ENCODE results near the gene RCE1.

RCE1 gene

DNA sequence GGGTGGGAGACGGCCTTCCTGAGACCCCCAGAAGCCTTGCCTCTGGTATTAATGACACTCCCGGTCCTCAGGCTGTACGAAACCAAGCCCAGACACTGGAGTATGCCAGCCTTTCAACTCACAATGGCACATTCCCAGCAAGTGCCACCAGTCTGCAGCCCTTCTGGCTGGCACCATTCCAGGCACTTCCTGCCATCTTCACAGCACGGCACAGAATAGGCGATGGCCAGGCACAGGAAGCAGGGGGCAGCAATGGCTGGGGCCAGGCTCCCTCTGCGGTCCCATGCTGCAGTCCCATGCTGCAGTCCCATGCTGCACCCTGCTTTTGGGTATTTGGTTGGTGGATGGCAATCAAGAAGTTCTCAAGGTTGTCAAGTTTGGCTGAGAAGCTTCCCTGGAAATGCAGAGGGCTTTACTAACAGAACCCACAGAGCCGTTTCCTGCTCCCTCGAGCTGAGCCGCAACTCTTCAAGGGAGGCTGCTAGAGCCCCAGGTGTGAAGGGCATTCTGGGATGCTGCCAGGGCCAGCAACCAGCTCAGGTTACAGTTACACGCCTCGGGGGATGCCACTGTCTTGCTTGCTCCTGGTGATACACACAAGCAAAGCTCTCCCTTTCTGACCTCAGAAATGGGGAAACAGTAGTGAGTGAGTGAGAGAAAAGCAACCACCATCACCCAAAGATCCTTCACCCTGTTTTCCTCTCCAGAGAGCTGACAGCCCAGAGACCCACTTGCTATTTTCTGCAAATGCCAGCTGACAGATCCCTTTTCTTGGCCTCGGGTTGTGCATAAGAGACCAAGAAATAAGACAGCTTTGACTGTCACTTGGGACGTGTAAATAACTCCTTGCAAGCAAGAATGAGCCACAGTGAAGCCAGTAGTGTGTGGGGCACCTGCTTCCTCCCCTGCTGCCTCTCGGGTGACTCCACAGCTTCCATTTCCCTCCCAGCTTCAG lies 37.5 kb downstream of the RCE1 start:
- Histone ChIP-seq H2BK120ac (ENCODE audit: insufficient read depth, low read length, poor library complexity) (no peak overlapping the region), H3K79me1 (ENCODE audit: low read length) (no peaks in the 10 kb centered on the region), H3K4me3 (ENCODE audit: low read depth, low read length) (no peak overlapping the region), H3K23ac (ENCODE audit: low read length) (no peak overlapping the region), H3K14ac (ENCODE audit: low read length) (no peak overlapping the region), H3K9me3 (ENCODE audit: insufficient read depth, low read depth, low read length) (peaks cover 2% of the 10 kb centered on the region), H2AK5ac (ENCODE audit: low read length) (no peak overlapping the region), H3K4me2 (ENCODE audit: low read length) (no peak overlapping the region), H2BK5ac (ENCODE audit: low read depth, low read length, poor library complexity) (no peak overlapping the region), H3K27me3 (ENCODE audit: insufficient read depth, low read length) (no peaks in the 10 kb centered on the region), H3K79me2 (ENCODE audit: control insufficient read depth, insufficient read depth, low read length, poor library complexity) (no peaks in the 10 kb centered on the region), H2BK12ac (ENCODE audit: low read length) (no peak overlapping the region), H4K91ac (ENCODE audit: low read depth, low read length) (no peak overlapping the region), H4K12ac (ENCODE audit: low read depth, low read length) (no peak overlapping the region), H3K36me3 (ENCODE audit: control insufficient read depth in 1 of 2, insufficient read depth in 2 of 2, low read length in 2 of 2) (no peaks in the 10 kb centered on the region), H3K27ac (ENCODE audit: low read depth, low read length) (no peak overlapping the region), H3K4ac (ENCODE audit: low read depth, low read length) (no peak overlapping the region), H3K4me1 (ENCODE audit: control insufficient read depth in 1 of 2, insufficient read depth in 2 of 2, low read length in 2 of 2) (peaks cover 0 to 4% of the 10 kb centered on the region in 2 experiments), H2AFZ (ENCODE audit: insufficient read depth, low read length, poor library complexity) (no peak overlapping the region), H4K8ac (ENCODE audit: low read depth, low read length) (no peak overlapping the region), H3K18ac (ENCODE audit: low read length) (no peak overlapping the region), H3K9ac (ENCODE audit: low read length) (no peak overlapping the region)
- DNase-seq, result no peak
- WGBS (ENCODE audit: extremely low coverage, insufficient coverage, insufficient read length), result no CpG with 5 or more reads among the region's 14 CpGs

DNA sequence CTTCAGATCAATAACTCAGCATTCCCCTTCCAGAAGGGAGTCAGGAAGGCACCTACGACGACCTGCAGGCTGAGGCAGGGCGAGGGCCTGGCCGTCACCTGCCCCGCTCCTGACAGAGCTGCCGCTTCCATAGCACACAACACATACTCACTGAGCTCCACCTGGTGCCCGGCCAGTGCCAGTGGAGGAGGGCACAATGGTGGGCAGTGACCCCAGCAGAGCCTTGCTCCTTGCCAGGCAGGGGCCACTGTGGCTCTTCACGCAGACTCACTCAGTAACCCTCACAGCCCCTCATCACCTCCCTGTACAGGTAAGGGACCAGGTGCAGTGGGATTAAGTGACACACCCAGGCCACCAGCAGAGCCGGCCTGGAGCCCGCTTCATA lies 38.2 kb downstream of the RCE1 start:
- Histone ChIP-seq H3K27ac (ENCODE audit: low read depth, low read length) (no peak overlapping the region), H4K12ac (ENCODE audit: low read depth, low read length) (no peak overlapping the region), H2BK12ac (ENCODE audit: low read length) (no peak overlapping the region), H2AFZ (ENCODE audit: insufficient read depth, low read length, poor library complexity) (no peak overlapping the region), H3K14ac (ENCODE audit: low read length) (no peak overlapping the region), H3K18ac (ENCODE audit: low read length) (no peak overlapping the region), H3K27me3 (ENCODE audit: insufficient read depth, low read length) (no peaks in the 10 kb centered on the region), H3K4me2 (ENCODE audit: low read length) (no peak overlapping the region), H3K79me1 (ENCODE audit: low read length) (no peaks in the 10 kb centered on the region), H3K36me3 (ENCODE audit: control insufficient read depth in 1 of 2, insufficient read depth in 2 of 2, low read length in 2 of 2) (no peaks in the 10 kb centered on the region), H2BK120ac (ENCODE audit: insufficient read depth, low read length, poor library complexity) (no peak overlapping the region), H4K91ac (ENCODE audit: low read depth, low read length) (no peak overlapping the region), H2BK5ac (ENCODE audit: low read depth, low read length, poor library complexity) (no peak overlapping the region), H2AK5ac (ENCODE audit: low read length) (no peak overlapping the region), H3K4ac (ENCODE audit: low read depth, low read length) (no peak overlapping the region), H3K79me2 (ENCODE audit: control insufficient read depth, insufficient read depth, low read length, poor library complexity) (no peaks in the 10 kb centered on the region), H3K9ac (ENCODE audit: low read length) (no peak overlapping the region), H3K4me3 (ENCODE audit: low read depth, low read length) (no peak overlapping the region), H3K4me1 (ENCODE audit: control insufficient read depth in 1 of 2, insufficient read depth in 2 of 2, low read length in 2 of 2) (peaks cover 0 to 3% of the 10 kb centered on the region in 2 experiments), H3K23ac (ENCODE audit: low read length) (no peak overlapping the region), H3K9me3 (ENCODE audit: insufficient read depth, low read depth, low read length) (peaks cover 2% of the 10 kb centered on the region), H4K8ac (ENCODE audit: low read depth, low read length) (no peak overlapping the region)
- no peak for DNase-seq
- WGBS (ENCODE audit: extremely low coverage, insufficient coverage, insufficient read length), result no CpG with 5 or more reads among the region's 10 CpGs

DNA sequence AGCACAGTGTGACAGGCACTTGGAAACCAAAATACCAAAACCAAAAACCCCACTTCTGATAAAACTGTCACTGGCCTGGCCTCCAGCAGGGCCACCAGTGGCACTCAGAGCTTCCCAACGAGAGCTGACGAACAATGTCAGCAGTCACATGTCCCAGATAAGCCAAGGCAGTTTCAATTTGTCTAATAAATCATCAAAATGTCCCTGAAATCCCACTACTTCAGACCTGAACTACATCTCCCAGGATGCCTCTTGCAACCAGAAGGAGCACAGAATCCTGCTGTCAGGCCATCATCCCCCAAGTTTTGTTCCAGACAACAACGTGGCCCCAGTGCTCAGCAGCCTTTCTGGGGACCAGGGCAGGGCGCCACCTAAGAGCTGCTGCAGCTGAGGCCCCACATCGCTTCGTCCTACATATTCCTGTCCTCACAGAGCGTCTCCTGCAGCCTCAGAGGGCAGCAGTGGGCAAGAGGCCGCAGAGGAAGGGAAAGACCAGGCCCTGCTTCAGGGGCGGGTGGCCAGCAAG lies 38.7 kb downstream of the RCE1 start:
- Histone ChIP-seq H3K36me3 (ENCODE audit: control insufficient read depth in 1 of 2, insufficient read depth in 2 of 2, low read length in 2 of 2) (no peaks in the 10 kb centered on the region), H3K9ac (ENCODE audit: low read length) (no peak overlapping the region), H3K4me2 (ENCODE audit: low read length) (no peak overlapping the region), H4K12ac (ENCODE audit: low read depth, low read length) (no peak overlapping the region), H2BK12ac (ENCODE audit: low read length) (no peak overlapping the region), H3K79me1 (ENCODE audit: low read length) (no peaks in the 10 kb centered on the region), H3K4me1 (ENCODE audit: control insufficient read depth in 1 of 2, insufficient read depth in 2 of 2, low read length in 2 of 2) (no peaks in the 10 kb centered on the region), H2AFZ (ENCODE audit: insufficient read depth, low read length, poor library complexity) (no peak overlapping the region), H3K9me3 (ENCODE audit: insufficient read depth, low read depth, low read length) (peaks cover 2% of the 10 kb centered on the region), H3K27me3 (ENCODE audit: insufficient read depth, low read length) (no peaks in the 10 kb centered on the region), H3K14ac (ENCODE audit: low read length) (no peak overlapping the region), H2BK5ac (ENCODE audit: low read depth, low read length, poor library complexity) (no peak overlapping the region), H2AK5ac (ENCODE audit: low read length) (no peak overlapping the region), H3K4ac (ENCODE audit: low read depth, low read length) (no peak overlapping the region), H3K18ac (ENCODE audit: low read length) (no peak overlapping the region), H3K23ac (ENCODE audit: low read length) (no peak overlapping the region), H2BK120ac (ENCODE audit: insufficient read depth, low read length, poor library complexity) (no peak overlapping the region), H3K4me3 (ENCODE audit: low read depth, low read length) (no peak overlapping the region), H4K91ac (ENCODE audit: low read depth, low read length) (no peak overlapping the region), H3K79me2 (ENCODE audit: control insufficient read depth, insufficient read depth, low read length, poor library complexity) (no peaks in the 10 kb centered on the region), H3K27ac (ENCODE audit: low read depth, low read length) (no peak overlapping the region), H4K8ac (ENCODE audit: low read depth, low read length) (no peak overlapping the region)
- no peak for DNase-seq
- WGBS (ENCODE audit: extremely low coverage, insufficient coverage, insufficient read length), result no CpG with 5 or more reads among the region's 9 CpGs

- no peak overlapping the region for H4K91ac ChIP-seq (ENCODE audit: low read depth, low read length)
- H3K4ac ChIP-seq (ENCODE audit: low read depth, low read length), result no peak overlapping the region
- H3K14ac ChIP-seq (ENCODE audit: low read length), result no peak overlapping the region
- H3K36me3 ChIP-seq (ENCODE audit: control insufficient read depth in 1 of 2, insufficient read depth in 2 of 2, low read length in 2 of 2), result no peaks in the 10 kb centered on the region
- H3K9me3 ChIP-seq (ENCODE audit: insufficient read depth, low read depth, low read length), result peaks cover 2% of the 10 kb centered on the region
- H3K27ac ChIP-seq (ENCODE audit: low read depth, low read length), result no peak overlapping the region
- no peak for DNase-seq
- no peaks in the 10 kb centered on the region for H3K4me1 ChIP-seq (ENCODE audit: control insufficient read depth in 1 of 2, insufficient read depth in 2 of 2, low read length in 2 of 2)
- no peaks in the 10 kb centered on the region for H3K27me3 ChIP-seq (ENCODE audit: insufficient read depth, low read length)
- H3K4me3 ChIP-seq (ENCODE audit: low read depth, low read length), result no peak overlapping the region
- H2AK5ac ChIP-seq (ENCODE audit: low read length), result no peak overlapping the region
- no peak overlapping the region for H3K4me2 ChIP-seq (ENCODE audit: low read length)
- H2AFZ ChIP-seq (ENCODE audit: insufficient read depth, low read length, poor library complexity), result no peak overlapping the region
- H3K79me1 ChIP-seq (ENCODE audit: low read length), result no peaks in the 10 kb centered on the region
- H3K9ac ChIP-seq (ENCODE audit: low read length), result no peak overlapping the region
- H4K8ac ChIP-seq (ENCODE audit: low read depth, low read length), result no peak overlapping the region
- H3K79me2 ChIP-seq (ENCODE audit: control insufficient read depth, insufficient read depth, low read length, poor library complexity), result no peaks in the 10 kb centered on the region
- no peak overlapping the region for H2BK12ac ChIP-seq (ENCODE audit: low read length)
- no peak overlapping the region for H3K18ac ChIP-seq (ENCODE audit: low read length)
- no peak overlapping the region for H2BK120ac ChIP-seq (ENCODE audit: insufficient read depth, low read length, poor library complexity)
- H2BK5ac ChIP-seq (ENCODE audit: low read depth, low read length, poor library complexity), result no peak overlapping the region
- H4K12ac ChIP-seq (ENCODE audit: low read depth, low read length), result no peak overlapping the region
- no peak overlapping the region for H3K23ac ChIP-seq (ENCODE audit: low read length)
- no CpG with 5 or more reads among the region's 14 CpGs for WGBS (ENCODE audit: extremely low coverage, insufficient coverage, insufficient read length)
These were observed 39.3 kb downstream of the RCE1 start for GRCh38 chr11:66882561-66883015.
